K562 (cell line): ENCODE measurements around the gene EIF5A2. TPM values are rescaled to one million over a fixed set of nuclear protein-coding genes. Genes with fewer than 3 reads are reported as not detected.
A peak's percentile ranks its signal among the peaks of the same experiment; 100 is the strongest.

Experiments
- CBX3 ChIP-seq, 2 experiments: IDR thresholded peaks; 1 replicate in 1 of 2; 2 replicates in 1 of 2; pipeline ENCODE4 v1.6.1; 2012; ENCODE audit warnings: inconsistent platforms in 2 of 2, low read length in 2 of 2, borderline replicate concordance in 1 of 2, control low read depth in 1 of 2
- CCAR2 ChIP-seq: fragments of 200-400 bp; formaldehyde crosslinking; IDR thresholded peaks from 2 replicates; pipeline ENCODE4 v1.6.1; 2017; ENCODE audit warnings: mild to moderate bottlenecking, low read depth, low read length
- CXXC5 ChIP-seq: fragments of 250-450 bp; sonication (Bioruptor Pico); IDR thresholded peaks from 2 replicates; pipeline ENCODE4 v1.8.0; 2022; ENCODE audit warnings: inconsistent platforms, mild to moderate bottlenecking, moderate library complexity
- FOXM1 ChIP-seq, 2 experiments: fragments of 450-650 bp in 1 of 2; sonication (generic) in 1 of 2; formaldehyde crosslinking in 1 of 2; IDR thresholded peaks; 2 replicates each; pipeline versions ENCODE4 v1.6.1 to v1.9.0; 2017 to 2022; ENCODE audit warnings: low read depth in 2 of 2, mild to moderate bottlenecking in 2 of 2, missing genetic modification reagents in 1 of 2, moderate library complexity in 1 of 2
- HDAC1 ChIP-seq, 2 experiments: fragments of 450-650 bp; IDR thresholded peaks; 2 replicates each; pipeline ENCODE4 v1.6.1; 2016 to 2017; ENCODE audit warnings: inconsistent platforms in 1 of 2, mild to moderate bottlenecking in 1 of 2, moderate library complexity in 1 of 2
- IFI16 ChIP-seq: fragments of 250-450 bp; sonication (Bioruptor Pico); IDR thresholded peaks from 2 replicates; pipeline ENCODE4 v2.1.2; 2022; ENCODE audit warnings: mild to moderate bottlenecking, inconsistent platforms
- MAFG ChIP-seq: fragments of 450-650 bp; conservative IDR thresholded peaks from 2 replicates; pipeline ENCODE4 v1.6.1; 2016; ENCODE audit warnings: missing genetic modification characterization, missing compliant biosample characterization
- MITF ChIP-seq: IDR thresholded peaks from 2 replicates; pipeline ENCODE4 v1.6.1; 2014; ENCODE audit warnings: antibody characterized with exemption
- NFIC ChIP-seq: fragments of 450-650 bp; IDR thresholded peaks from 2 replicates; pipeline ENCODE4 v1.6.1; 2017; ENCODE audit warnings: mild to moderate bottlenecking, inconsistent platforms
- TARDBP ChIP-seq: fragments of 450-650 bp; IDR thresholded peaks from 2 replicates; pipeline ENCODE4 v1.6.1; 2016
- TCF3 ChIP-seq: sonication (generic); formaldehyde crosslinking; IDR thresholded peaks from 2 replicates; pipeline ENCODE4 v1.4.0; 2020; ENCODE audit warnings: mild to moderate bottlenecking, missing genetic modification reagents
- ZC3H8 ChIP-seq: fragments of 450-650 bp; IDR thresholded peaks from 2 replicates; pipeline ENCODE4 v1.6.1; 2017
- ZFP91 ChIP-seq: sonication (generic); formaldehyde crosslinking; IDR thresholded peaks from 2 replicates; pipeline ENCODE4 v1.8.0; 2022; ENCODE audit warnings: mild to moderate bottlenecking, missing genetic modification reagents
- ZKSCAN8 ChIP-seq: fragments of 200-800 bp; sonication (Bioruptor generic); IDR thresholded peaks from 2 replicates; pipeline ENCODE4 v1.6.1; 2016; ENCODE audit warnings: missing genetic modification characterization, missing compliant biosample characterization
- ZNF75A ChIP-seq: fragments of 450-650 bp; formaldehyde crosslinking; IDR thresholded peaks from 2 replicates; pipeline ENCODE4 v1.4.0; 2020; ENCODE audit warnings: mild to moderate bottlenecking
- polyA plus RNA-seq, 8 experiments: library from polyadenylated mRNA; depleted of rRNA in 4 of 8; stranded (reverse) in 5 of 8; unstranded in 3 of 8; fragments of >200 nt; fragmentation: Nextera tagmentation in 2 of 8; fragmentation: Illumina TruSeq in 1 of 8; extraction: Ambion mirVana in 2 of 8; extraction: Trizol in 1 of 8; gene quantifications; 2 replicates each; pipeline versions ENCODE4 v1.2.1 to v1.2.3, GENCODE V29; 2011 to 2014; ENCODE audit warnings: inconsistent platforms in 1 of 8, missing spikeins in 1 of 8
- total RNA-seq, 7 experiments: library from RNA; depleted of rRNA in 6 of 7; stranded (reverse); fragments of >200 nt in 6 of 7; fragmentation: Illumina TruSeq in 2 of 7; extraction: Trizol in 2 of 7; gene quantifications; 2 replicates each; pipeline versions ENCODE4 v1.2.1 to v1.2.3, GENCODE V29; 2011 to 2021; ENCODE audit warnings: low replicate concordance in 1 of 7
- TF ChIP-seq, protein P1 (sequence below): fragments of 250-450 bp; sonication (Bioruptor Pico); IDR thresholded peaks from 2 replicates; pipeline ENCODE4 v1.4.0; 2020
- TF ChIP-seq, protein P2 (sequence below): IDR thresholded peaks from 3 replicates; pipeline ENCODE4 v1.6.1; 2011; ENCODE audit warnings: borderline replicate concordance, mild to moderate bottlenecking; ENCODE audit not compliant: insufficient read length, insufficient read depth

The EIF5A2 gene
- total and polyA plus RNA-seq, 9 of the 15 experiments (the other 6 are each of a cell fraction or from before 2014, with no cell fraction given), result 3.9 to 18.3 (median 15.9) TPM

GRCh38 chr3:170908235-170909116, at the start of gene EIF5A2 (continued):
- TF ChIP-seq, protein P1, sequence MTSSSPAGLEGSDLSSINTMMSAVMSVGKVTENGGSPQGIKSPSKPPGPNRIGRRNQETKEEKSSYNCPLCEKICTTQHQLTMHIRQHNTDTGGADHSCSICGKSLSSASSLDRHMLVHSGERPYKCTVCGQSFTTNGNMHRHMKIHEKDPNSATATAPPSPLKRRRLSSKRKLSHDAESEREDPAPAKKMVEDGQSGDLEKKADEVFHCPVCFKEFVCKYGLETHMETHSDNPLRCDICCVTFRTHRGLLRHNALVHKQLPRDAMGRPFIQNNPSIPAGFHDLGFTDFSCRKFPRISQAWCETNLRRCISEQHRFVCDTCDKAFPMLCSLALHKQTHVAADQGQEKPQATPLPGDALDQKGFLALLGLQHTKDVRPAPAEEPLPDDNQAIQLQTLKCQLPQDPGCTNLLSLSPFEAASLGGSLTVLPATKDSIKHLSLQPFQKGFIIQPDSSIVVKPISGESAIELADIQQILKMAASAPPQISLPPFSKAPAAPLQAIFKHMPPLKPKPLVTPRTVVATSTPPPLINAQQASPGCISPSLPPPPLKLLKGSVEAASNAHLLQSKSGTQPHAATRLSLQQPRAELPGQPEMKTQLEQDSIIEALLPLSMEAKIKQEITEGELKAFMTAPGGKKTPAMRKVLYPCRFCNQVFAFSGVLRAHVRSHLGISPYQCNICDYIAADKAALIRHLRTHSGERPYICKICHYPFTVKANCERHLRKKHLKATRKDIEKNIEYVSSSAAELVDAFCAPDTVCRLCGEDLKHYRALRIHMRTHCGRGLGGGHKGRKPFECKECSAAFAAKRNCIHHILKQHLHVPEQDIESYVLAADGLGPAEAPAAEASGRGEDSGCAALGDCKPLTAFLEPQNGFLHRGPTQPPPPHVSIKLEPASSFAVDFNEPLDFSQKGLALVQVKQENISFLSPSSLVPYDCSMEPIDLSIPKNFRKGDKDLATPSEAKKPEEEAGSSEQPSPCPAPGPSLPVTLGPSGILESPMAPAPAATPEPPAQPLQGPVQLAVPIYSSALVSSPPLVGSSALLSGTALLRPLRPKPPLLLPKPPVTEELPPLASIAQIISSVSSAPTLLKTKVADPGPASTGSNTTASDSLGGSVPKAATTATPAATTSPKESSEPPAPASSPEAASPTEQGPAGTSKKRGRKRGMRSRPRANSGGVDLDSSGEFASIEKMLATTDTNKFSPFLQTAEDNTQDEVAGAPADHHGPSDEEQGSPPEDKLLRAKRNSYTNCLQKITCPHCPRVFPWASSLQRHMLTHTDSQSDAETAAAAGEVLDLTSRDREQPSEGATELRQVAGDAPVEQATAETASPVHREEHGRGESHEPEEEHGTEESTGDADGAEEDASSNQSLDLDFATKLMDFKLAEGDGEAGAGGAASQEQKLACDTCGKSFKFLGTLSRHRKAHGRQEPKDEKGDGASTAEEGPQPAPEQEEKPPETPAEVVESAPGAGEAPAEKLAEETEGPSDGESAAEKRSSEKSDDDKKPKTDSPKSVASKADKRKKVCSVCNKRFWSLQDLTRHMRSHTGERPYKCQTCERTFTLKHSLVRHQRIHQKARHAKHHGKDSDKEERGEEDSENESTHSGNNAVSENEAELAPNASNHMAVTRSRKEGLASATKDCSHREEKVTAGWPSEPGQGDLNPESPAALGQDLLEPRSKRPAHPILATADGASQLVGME, result 0 out of 2 replicates have a peak, but pooled peaks have one; percentile 42
- TF ChIP-seq HDAC1 (IDR thresholded peaks at IDR 0.05) (peak in 1 of 2 experiments; percentile 67; a peak in 1 of 4 replicates), TCF3 (CRISPR knock-in tag) (0 out of 2 replicates have a peak, but pooled peaks have one; percentile 8), MAFG (tag) (no peak), ZKSCAN8 (no peak), ZC3H8 (0 out of 2 replicates have a peak, but pooled peaks have one; percentile 5), ZFP91 (CRISPR knock-in tag) (no peak), FOXM1 (IDR thresholded peaks at IDR 0.05; ENCODE audit: low read depth) (peak; percentile 56; the same call in 1 of the 2 replicates), FOXM1 (CRISPR knock-in tag; IDR thresholded peaks at IDR 0.05; ENCODE audit: low read depth) (no peak; the same call in 1 of the 2 replicates), TARDBP (no peak), MITF (peak; percentile 88; the same call in 1 of the 2 replicates), ZNF75A (CRISPR knock-in tag) (no peak), CCAR2 (no peak), NFIC (no peak; the same call in 1 of the 2 replicates), CXXC5 (CRISPR knock-in tag) (peak; percentile 93), CBX3 (IDR thresholded peaks at IDR 0.05; ENCODE audit: borderline replicate concordance in 1 of 2, low read length in 2 of 2) (peak in 1 of 2 experiments; percentile 99; a peak in 2 of 3 replicates), IFI16 (CRISPR knock-in tag) (no peak)
- TF ChIP-seq, protein P2, sequence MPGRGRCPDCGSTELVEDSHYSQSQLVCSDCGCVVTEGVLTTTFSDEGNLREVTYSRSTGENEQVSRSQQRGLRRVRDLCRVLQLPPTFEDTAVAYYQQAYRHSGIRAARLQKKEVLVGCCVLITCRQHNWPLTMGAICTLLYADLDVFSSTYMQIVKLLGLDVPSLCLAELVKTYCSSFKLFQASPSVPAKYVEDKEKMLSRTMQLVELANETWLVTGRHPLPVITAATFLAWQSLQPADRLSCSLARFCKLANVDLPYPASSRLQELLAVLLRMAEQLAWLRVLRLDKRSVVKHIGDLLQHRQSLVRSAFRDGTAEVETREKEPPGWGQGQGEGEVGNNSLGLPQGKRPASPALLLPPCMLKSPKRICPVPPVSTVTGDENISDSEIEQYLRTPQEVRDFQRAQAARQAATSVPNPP, result no peak
